Activated CD4-positive, CD25-positive, alpha-beta regulatory T cell treated with anti-CD3 and anti-CD28 coated beads, Interleukin-2, amount 50 U/mL, for 16 hours (primary cell): ENCODE data around the gene GARNL3.
A peak's percentile ranks its signal among the peaks of the same experiment; 100 is the strongest.

Source experiments
- DNase-seq: peaks from one replicate; pipeline ENCODE4 v3.0.0-alpha.2; 2020; ENCODE audit warnings: low read depth, low spot score

The GARNL3 gene

DNA sequence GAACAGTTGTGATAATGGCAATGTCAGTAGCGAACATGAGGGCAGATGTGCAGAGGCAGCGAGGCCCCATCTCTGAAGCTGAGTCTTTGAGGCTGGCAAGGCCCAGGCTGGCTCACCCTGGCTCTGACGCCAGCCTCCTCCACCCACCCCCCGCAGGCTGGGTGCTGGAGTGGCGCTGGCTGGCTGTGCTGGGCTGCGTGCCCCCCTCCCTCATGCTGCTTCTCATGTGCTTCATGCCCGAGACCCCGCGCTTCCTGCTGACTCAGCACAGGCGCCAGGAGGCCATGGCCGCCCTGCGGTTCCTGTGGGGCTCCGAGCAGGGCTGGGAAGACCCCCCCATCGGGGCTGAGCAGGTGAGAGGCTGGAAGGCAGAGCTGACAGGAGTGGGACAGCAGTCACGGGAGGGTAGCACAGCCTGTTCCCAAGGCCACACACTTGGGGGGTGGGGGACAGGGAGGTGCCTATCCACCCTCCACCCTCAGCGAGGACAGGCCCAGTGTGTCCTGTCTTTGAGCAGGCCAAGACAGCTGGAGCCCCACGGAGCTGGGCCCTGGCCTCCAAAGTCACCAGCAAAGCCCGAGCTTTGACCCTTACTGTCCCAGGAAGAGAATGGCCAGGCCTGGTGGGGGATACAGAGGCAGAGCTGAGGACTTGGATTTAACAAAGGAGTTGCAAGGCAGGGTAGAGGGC lies 138.0 kb downstream of the GARNL3 start:
- DNase-seq, result no peak

DNA sequence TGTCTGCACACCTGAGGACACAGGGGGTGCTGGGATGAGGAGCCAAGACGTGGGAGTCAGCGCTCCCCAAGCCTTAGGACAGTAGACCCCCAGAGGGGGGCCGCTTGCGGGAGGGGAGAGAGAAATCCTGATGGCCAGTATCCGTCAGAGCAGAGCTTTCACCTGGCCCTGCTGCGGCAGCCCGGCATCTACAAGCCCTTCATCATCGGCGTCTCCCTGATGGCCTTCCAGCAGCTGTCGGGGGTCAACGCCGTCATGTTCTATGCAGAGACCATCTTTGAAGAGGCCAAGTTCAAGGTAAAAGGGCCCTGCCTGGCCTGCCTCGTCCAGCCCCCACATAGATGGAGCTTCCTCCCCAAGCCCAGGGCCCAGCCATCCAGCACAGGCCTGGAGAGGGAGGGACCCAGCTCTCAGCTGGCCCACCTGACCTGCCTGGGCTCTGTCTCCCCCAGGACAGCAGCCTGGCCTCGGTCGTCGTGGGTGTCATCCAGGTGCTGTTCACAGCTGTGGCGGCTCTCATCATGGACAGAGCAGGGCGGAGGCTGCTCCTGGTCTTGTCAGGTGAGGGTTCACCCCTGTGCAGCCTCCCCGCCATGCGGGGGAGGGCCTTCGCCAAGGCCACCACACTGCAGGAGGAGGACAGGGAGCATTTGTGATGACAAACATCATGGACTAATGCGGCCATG lies 139.1 kb downstream of the GARNL3 start:
- no peak for DNase-seq

GRCh38 chr9:127404631-127405030 lies 140.1 kb downstream of the GARNL3 start:
- no peak for DNase-seq

DNA sequence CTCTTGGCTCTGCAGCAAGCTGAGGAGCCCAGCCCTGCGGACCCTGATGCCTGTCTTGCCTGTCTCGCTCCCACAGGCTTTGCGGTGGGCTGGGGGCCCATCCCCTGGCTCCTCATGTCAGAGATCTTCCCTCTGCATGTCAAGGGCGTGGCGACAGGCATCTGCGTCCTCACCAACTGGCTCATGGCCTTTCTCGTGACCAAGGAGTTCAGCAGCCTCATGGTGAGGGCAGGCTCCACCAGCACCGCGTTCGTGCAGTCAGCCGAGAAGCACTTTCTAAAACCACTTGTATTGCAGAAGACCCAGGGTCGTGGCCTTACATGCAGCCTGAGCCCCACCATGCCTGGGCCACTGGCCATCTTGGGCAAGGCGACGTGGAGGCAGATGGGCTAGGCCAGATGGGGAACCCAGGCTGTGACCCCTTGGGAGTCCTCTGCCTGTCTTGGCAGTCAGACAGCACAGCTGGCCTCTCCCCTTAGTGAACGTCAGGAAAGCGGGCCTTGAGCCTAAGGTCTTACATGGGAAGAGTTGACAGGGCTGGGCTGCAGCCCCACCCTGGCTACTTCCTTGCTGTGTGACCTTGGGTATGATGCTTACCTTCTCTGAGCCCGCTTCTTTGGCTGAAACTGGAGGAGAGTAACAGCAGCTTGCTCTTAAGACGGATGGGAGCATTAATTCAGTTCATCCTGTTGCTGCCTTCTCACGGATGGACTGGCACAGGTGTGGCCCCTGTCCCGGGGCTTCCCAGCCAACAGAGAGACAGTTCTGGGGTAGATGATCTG lies 141.0 kb downstream of the GARNL3 start:
- no peak for DNase-seq

- no peak for DNase-seq
These were observed 142.4 kb downstream of the GARNL3 start for GRCh38 chr9:127406799-127407491.

DNA sequence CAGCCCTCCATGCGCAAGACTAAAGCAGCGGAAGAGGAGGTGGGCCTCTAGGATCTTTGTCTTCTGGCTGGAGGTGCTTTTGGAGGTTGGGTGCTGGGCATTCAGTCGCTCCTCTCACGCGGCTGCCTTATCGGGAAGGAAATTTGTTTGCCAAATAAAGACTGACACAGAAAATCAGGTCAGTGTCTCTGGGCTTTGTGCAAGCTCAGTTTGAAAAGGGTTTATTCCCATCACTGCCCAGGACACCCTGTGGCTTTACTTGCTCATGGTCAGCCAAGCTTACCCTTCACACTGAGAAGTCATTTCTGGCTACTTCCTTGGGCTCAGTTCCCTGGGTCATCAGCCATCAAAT lies 142.9 kb downstream of the GARNL3 start:
- DNase-seq, result no peak

DNA sequence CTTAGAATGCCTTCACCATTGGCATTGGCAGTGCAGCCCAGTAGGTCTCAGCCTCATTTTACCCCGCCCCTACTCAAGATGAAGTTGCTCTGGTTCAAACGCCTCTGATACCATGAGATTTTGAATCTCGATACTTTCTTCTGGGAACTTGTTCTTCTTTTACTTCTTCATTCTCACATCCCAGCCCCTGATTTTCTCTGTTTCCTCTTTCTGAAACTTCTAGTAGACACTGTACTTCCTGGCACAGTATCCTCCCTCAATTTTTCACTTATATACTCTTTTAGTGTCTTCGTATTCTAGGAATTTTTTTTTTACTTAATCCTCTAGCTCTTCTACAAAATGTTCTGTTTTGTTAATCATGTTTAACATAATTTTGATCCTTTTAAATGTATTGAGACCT lies 146.5 kb downstream of the GARNL3 start:
- no peak for DNase-seq

- DNase-seq, result no peak
These were observed 150.6 kb downstream of the GARNL3 start for GRCh38 chr9:127415141-127415540.

- no peak for DNase-seq
These were observed 151.1 kb downstream of the GARNL3 start for GRCh38 chr9:127415657-127416056.

DNA sequence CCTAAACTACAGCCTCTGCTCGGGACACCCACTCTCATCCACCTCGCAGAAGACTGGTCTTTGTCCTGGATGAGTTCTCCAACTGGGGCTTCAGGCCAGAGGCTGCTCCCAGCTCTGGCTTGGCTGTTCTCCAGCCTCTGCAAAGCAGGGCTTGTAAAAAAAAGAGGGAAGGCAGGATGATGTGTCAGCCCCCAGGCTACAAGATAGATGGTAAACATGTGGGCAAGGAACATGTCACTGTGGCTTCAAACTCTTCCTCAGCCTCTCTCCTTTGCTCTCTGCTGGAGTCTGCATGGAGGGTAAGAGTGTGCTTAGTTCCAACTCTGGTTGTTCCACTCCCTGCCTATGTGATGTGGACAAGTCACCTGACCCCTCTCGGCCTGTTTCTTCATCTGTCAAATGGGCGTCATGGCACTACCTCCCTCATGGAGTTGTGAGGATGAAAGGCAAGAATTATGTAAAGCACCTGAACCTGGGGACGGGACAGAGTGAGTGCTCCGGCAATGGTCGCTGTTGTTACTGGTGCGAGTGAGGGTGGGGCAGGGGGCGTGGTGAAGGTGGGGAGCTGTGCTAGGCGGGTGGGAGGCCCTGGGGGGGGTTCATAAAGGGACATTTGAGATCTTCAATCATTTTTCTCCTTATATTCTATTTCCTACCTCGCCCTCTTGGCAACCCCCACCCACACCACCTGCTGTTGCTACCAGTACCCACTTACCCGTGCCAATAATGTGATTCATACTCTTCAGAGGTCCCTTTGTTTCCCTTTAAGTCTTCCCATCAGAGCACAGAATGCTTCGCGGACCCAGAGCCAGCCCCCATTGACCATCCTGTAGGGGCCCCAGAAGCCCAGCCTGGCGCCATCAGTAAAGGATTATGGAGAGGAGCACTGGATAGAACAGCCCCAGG lies 152.8 kb downstream of the GARNL3 start:
- DNase-seq, result no peak

DNA sequence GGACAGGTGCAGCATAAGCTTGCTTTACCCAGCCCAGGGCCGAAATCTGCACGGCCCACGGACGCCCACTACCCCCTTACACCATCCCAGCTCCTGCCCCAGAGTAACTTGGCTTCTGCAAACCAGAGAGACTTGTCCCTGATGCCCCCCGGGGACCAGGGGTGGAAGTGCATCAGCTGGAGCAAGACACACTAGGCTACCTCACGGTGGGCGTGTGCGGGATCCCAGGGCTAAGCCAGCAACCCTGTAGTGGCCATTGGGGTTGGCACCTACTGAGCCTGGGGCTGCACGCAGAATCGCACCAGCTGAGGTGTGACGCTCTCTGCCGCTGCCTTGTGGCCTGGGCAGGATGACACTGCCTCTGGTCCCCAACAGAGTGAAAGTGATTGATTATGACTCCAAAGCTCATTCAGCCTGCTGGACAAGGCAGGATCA lies 153.5 kb downstream of the GARNL3 start:
- no peak for DNase-seq

GRCh38 chr9:127419348-127419747 lies 154.8 kb downstream of the GARNL3 start:
- no peak for DNase-seq

DNA sequence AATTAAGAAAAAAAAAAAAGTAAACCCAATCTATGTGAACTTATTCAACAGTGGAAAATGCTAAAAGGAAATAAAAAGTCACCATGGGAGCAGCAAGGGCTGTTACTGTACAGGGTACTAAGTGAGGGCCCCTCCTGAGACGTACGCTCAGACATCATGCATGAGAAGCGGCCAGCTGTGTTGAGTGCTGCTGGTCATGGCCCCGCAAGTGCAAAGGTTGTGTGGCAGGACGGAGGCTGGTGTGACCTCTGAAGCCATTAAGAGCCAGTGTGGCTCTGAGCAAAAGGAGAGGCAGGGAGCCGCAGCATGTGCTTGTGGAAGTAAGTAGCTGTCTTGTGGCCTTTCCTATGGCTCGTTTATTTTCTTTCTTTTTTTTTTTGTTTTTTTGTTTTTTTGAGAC lies 156.5 kb downstream of the GARNL3 start:
- DNase-seq, result no peak

- DNase-seq, result no peak
These were observed 157.7 kb downstream of the GARNL3 start for GRCh38 chr9:127422133-127422782.

GRCh38 chr9:127422787-127423186 lies 158.2 kb downstream of the GARNL3 start:
- no peak for DNase-seq

DNA sequence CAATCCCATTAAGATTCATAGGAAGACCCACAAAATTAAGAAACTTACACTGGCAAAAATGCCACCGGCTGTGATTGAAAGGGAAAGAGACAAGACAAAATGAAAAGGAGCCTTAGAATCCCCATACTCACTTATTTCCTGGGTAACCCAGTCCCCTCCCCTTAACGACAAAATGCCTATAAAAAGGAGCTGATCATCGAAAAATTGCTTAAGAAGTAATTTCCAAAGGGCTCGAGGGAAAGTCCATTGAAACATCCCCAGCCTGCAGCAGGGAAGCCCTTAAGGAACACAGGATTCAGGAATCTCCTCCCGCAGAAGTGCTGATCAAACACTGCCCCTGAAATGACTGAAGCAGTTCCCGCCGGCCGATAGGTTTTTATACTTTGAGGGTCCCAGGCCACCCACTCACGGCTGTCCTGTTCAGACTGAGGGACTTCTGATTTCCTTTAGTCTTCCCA lies 158.9 kb downstream of the GARNL3 start:
- DNase-seq, result no peak

DNA sequence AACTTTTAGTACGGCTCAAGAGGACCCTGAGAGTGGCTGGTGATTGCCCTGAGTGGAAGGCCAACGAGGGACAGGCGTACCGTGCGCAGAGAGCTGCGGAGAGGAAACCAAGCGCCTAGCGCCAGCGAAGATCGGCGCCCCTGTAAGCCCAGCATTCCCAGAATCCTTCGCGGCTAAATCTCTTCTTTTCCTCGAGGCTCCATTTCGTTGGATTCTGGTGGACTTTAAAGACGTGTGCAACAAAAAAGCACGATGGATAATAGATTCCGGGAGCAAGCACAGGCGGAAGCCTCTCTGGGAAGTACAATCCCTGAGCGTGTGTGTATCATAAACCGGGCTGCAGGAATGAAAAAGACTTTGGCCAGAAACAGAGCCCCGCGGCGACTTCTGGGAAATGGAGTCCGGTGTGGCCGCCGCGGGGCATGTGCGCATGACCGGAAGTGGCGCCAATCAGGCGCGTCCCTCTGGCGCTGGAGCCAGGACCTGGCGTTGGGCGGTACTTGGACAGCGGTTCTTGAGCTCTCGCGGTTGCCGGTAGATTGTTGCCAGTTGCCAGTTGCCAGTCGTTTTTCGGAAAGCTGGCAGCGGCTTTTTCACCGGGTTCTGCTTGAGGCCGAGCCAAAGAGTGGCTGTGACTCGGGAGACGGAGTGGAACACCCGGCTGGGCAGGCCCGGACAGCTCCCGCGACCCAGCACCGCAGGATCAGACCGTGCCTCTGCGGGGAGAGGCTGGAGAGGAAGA lies 159.5 kb downstream of the GARNL3 start, which contains the start of gene ZNF79:
ZNF79 (plus strand) TSS at position 449 of the 742 bp plus-strand sequence. CDS start 406 bp downstream, outside the sequence.
- peak; percentile 77 for DNase-seq

- no peak for DNase-seq
These were observed 160.1 kb downstream of the GARNL3 start for GRCh38 chr9:127424676-127424999.

DNA sequence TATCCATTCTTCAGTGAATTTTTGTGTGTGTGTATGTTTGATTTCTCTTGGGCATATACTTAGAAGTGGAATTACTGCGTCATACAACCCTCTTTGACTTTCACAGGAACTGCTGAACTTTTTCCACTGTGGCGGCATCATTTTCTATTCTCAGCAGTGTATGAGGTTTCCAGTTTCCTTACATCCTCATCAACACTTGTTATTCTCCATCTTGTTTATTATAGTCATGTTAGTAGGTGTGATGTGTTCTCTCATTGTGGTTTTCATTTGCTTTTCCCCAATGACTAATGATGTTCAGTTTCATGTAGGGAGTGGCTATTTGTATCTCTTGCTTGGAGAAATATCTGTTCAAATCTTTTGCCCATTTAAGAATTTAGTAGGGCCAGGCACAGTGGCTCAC lies 162.2 kb downstream of the GARNL3 start:
- no peak for DNase-seq

DNA sequence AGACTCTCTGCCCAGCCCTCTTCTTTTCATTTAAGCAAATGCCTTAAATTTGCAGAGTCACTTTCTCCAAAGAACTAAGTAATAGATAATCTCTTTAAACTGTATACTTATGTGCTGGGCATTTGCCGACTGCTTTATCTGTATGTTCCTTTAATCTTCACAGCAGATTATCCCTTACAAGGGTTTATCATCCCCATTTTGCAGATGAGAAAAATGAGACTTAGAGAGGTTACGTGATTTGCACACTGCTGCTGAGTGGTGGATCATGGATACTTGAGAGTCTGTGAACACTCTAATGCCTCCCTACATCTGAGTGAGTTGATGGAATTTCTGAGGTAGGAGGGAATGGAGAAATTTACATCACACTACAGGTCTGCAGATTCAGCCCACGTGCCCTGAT lies 163.8 kb downstream of the GARNL3 start:
- no peak for DNase-seq
